T-helper 9 cell (primary cell): Measurements from ENCODE around the gene SMIM5.
A peak's percentile ranks its signal among the peaks of the same experiment; 100 is the strongest.
"Not testable (repeated sequence)": the region's sequence is repeated elsewhere in the genome, so short reads cannot be mapped to it uniquely, and the experiment has no call there.

Experiments
- DNase-seq: peaks from one replicate; pipeline ENCODE4 v3.0.0-alpha.2; 2020
- total RNA-seq, 2 donors: gene quantifications; one replicate each; lab custom pipeline; 2026; lab: John Stamatoyannopoulos, UW

The SMIM5 gene
- total RNA-seq = 0.07 to 0.48 reads per million in 2 donors

- DNase-seq = peak; percentile 83
Measured at GRCh38 chr17:75632863-75633485, at the start of gene SMIM5. Gene SMIM5, plus strand, starts transcription at chr17:75633434. Its CDS starts 6,768 bp downstream, at chr17:75640202.

GRCh38 chr17:75584849-75585175, 48.4 kb upstream of the SMIM5 start:
- no peak for DNase-seq

- DNase-seq = peak; percentile 20
Measured at GRCh38 chr17:75587675-75588595, 45.3 kb upstream of the SMIM5 start, which contains the start of gene MYO15B. Gene MYO15B, plus strand, starts transcription at chr17:75587800. Its CDS starts 258 bp downstream, at chr17:75588058.

- DNase-seq = no peak
Measured at GRCh38 chr17:75588596-75589011, 44.6 kb upstream of the SMIM5 start.

- peak; percentile 95 for DNase-seq
Measured at GRCh38 chr17:75589012-75589918, 44.0 kb upstream of the SMIM5 start.

- DNase-seq = no peak
Measured at GRCh38 chr17:75589919-75590303, 43.3 kb upstream of the SMIM5 start.

- no peak for DNase-seq
Measured at GRCh38 chr17:75590314-75590761, 42.9 kb upstream of the SMIM5 start.

- DNase-seq = no peak
Measured at GRCh38 chr17:75590849-75591721, 42.1 kb upstream of the SMIM5 start.

- no peak for DNase-seq
Measured at GRCh38 chr17:75591722-75592302, 41.4 kb upstream of the SMIM5 start.

- DNase-seq = no peak
Measured at GRCh38 chr17:75592348-75593020, 40.8 kb upstream of the SMIM5 start.

GRCh38 chr17:75593430-75593829, 39.8 kb upstream of the SMIM5 start:
- not testable (repeated sequence) for DNase-seq

GRCh38 chr17:75594499-75595283, 38.5 kb upstream of the SMIM5 start:
- no peak for DNase-seq

- no peak for DNase-seq
Measured at GRCh38 chr17:75595284-75595919, 37.8 kb upstream of the SMIM5 start.

- no peak for DNase-seq
Measured at GRCh38 chr17:75595920-75596313, 37.3 kb upstream of the SMIM5 start.

- DNase-seq = no peak
Measured at GRCh38 chr17:75596320-75597087, 36.7 kb upstream of the SMIM5 start.

- peak; percentile 62 for DNase-seq
Measured at GRCh38 chr17:75601057-75601987, 31.9 kb upstream of the SMIM5 start.

GRCh38 chr17:75602644-75603043, 30.6 kb upstream of the SMIM5 start:
- no peak for DNase-seq
